Measurements from ENCODE around the gene MAP2K2.

- TF ChIP-seq CTCF (IDR thresholded peaks at IDR 0.05) (no peak), POLR2A (IDR thresholded peaks at IDR 0.05) (no peak)
Measured at GRCh38 chr19:4149518-4150288, 25.8 kb upstream of the MAP2K2 start.
